IMR-90 (cell line): ENCODE results near the gene ZFR2. TPM values are rescaled to one million over a fixed set of nuclear protein-coding genes. Genes with fewer than 3 reads are reported as not detected.
A peak's percentile ranks its signal among the peaks of the same experiment; 100 is the strongest.

Experiments
- ATAC-seq: fragments of 200-7000 bp; cut with Tn5 transposase; 2 replicates; pipeline ENCODE4 v1.9.1; 2020; ENCODE audit warnings: low read depth, mild to moderate bottlenecking, moderate library complexity
- BruUV-seq: library from RNA; stranded (reverse); fragments of 400-500 nt; replicated peaks from 2 replicates; lab custom pipeline; 2021; lab: Mats Ljungman, UMichigan
- CTCF ChIA-PET: fragments of 300-600 bp; formaldehyde crosslinking; extraction: SDS; loops from one replicate; lab custom pipeline; 2021; ENCODE audit warnings: antibody characterized with exemption; lab: Yijun Ruan, JAX
- POLR2A ChIA-PET: fragments of 300-600 bp; sonication (Branson Sonifier 250); formaldehyde crosslinking; loops from one replicate; lab custom pipeline; 2022; ENCODE audit warnings: antibody characterized with exemption; ENCODE audit not compliant: unreplicated experiment; lab: Charles Lee
- DNase-seq: peaks from one replicate; pipeline ENCODE4 v3.0.0; 2013
- H2AFZ ChIP-seq: replicated peaks from 2 replicates; pipeline ENCODE3; 2013; ENCODE audit warnings: low read length, mild to moderate bottlenecking; ENCODE audit not compliant: poor library complexity
- H2AK5ac ChIP-seq: 2 replicates; pipeline ENCODE4 v1.6.1; 2013; ENCODE audit warnings: low read depth, low read length, inconsistent platforms
- H2AK9ac ChIP-seq: replicated peaks from 2 replicates; pipeline ENCODE3; 2013; ENCODE audit warnings: mild to moderate bottlenecking, low read depth, low read length, moderate library complexity; ENCODE audit not compliant: poor library complexity
- H2BK120ac ChIP-seq: 2 replicates; pipeline ENCODE4 v1.6.1; 2013; ENCODE audit warnings: low read depth, low read length, inconsistent platforms
- H2BK15ac ChIP-seq: 3 replicates; pipeline ENCODE4 v1.6.1; 2013; ENCODE audit warnings: low read depth, low read length, inconsistent platforms
- H2BK20ac ChIP-seq: 2 replicates; pipeline ENCODE4 v1.6.1; 2013; ENCODE audit warnings: low read depth, mild to moderate bottlenecking, inconsistent platforms, low read length, moderate library complexity
- H2BK5ac ChIP-seq: 2 replicates; pipeline ENCODE4 v1.6.1; 2013; ENCODE audit warnings: mild to moderate bottlenecking, low read depth, low read length, inconsistent platforms; ENCODE audit not compliant: poor library complexity, severe bottlenecking
- H3K14ac ChIP-seq: replicated peaks from 2 replicates; pipeline ENCODE4 v1.6.1; 2013; ENCODE audit warnings: low read depth, low read length, inconsistent platforms
- H3K18ac ChIP-seq: 2 replicates; pipeline ENCODE4 v1.6.1; 2013; ENCODE audit warnings: low read depth, low read length, control low read depth
- H3K23ac ChIP-seq: 2 replicates; pipeline ENCODE4 v1.6.1; 2013; ENCODE audit warnings: low read depth, low read length, inconsistent platforms
- H3K27ac ChIP-seq: 2 replicates; pipeline ENCODE4 v1.5.1; 2013; ENCODE audit warnings: mild to moderate bottlenecking, control low read depth, low read length; ENCODE audit not compliant: insufficient read depth
- H3K27me3 ChIP-seq: 2 replicates; pipeline ENCODE4 v1.6.1; 2013; ENCODE audit warnings: low read length; ENCODE audit not compliant: control insufficient read depth, insufficient read depth
- H3K36me3 ChIP-seq: 2 replicates; pipeline ENCODE4 v1.6.1; 2013; ENCODE audit warnings: low read length, mixed read lengths; ENCODE audit not compliant: control insufficient read depth, insufficient read depth
- H3K4ac ChIP-seq: 2 replicates; pipeline ENCODE4 v1.6.1; 2013; ENCODE audit warnings: low read depth, low read length, inconsistent platforms
- H3K4me1 ChIP-seq: 2 replicates; pipeline ENCODE4 v1.6.1; 2013; ENCODE audit warnings: low read length, mixed read lengths; ENCODE audit not compliant: control insufficient read depth, insufficient read depth
- H3K4me2 ChIP-seq: 2 replicates; pipeline ENCODE4 v1.6.1; 2013; ENCODE audit warnings: low read depth, mild to moderate bottlenecking, control low read depth, low read length, moderate library complexity
- H3K4me3 ChIP-seq: 2 replicates; pipeline ENCODE4 v1.5.1; 2013; ENCODE audit warnings: low read depth, mild to moderate bottlenecking, control low read depth, low read length, moderate library complexity; ENCODE audit not compliant: insufficient read depth
- H3K56ac ChIP-seq: 2 replicates; pipeline ENCODE4 v1.6.1; 2013; ENCODE audit warnings: low read length, inconsistent platforms; ENCODE audit not compliant: insufficient read depth; ENCODE audit errors: extremely low read depth
- H3K79me1 ChIP-seq, 2 experiments: 2 replicates each; pipeline ENCODE4 v1.6.1; 2013; ENCODE audit warnings: low read length in 2 of 2, inconsistent platforms in 1 of 2, low read depth in 1 of 2
- H3K9ac ChIP-seq: 2 replicates; pipeline ENCODE4 v1.6.1; 2013; ENCODE audit warnings: low read depth, low read length, control low read depth
- H3K9me1 ChIP-seq: 2 replicates; pipeline ENCODE4 v1.6.1; 2013; ENCODE audit warnings: low read length, inconsistent platforms; ENCODE audit not compliant: insufficient read depth
- H3K9me3 ChIP-seq: 2 replicates; pipeline ENCODE4 v1.6.1; 2013; ENCODE audit warnings: low read length; ENCODE audit not compliant: control insufficient read depth, insufficient read depth
- H4K20me1 ChIP-seq: 2 replicates; pipeline ENCODE4 v1.6.1; 2013; ENCODE audit warnings: low read length, inconsistent platforms; ENCODE audit not compliant: insufficient read depth
- H4K5ac ChIP-seq: 2 replicates; pipeline ENCODE4 v1.6.1; 2013; ENCODE audit warnings: mild to moderate bottlenecking, low read depth, low read length, control low read depth
- H4K8ac ChIP-seq, 2 experiments: 2 replicates each; pipeline ENCODE4 v1.6.1; 2013; ENCODE audit warnings: low read depth in 2 of 2, low read length in 2 of 2, control low read depth in 1 of 2, inconsistent platforms in 1 of 2
- H4K91ac ChIP-seq: 2 replicates; pipeline ENCODE4 v1.6.1; 2013; ENCODE audit warnings: low read depth, low read length, inconsistent platforms; ENCODE audit not compliant: insufficient read depth
- CHD1 ChIP-seq: IDR thresholded peaks from 2 replicates; pipeline ENCODE4 v1.6.1; 2012; ENCODE audit warnings: low read depth, low read length, improper control_type of control experiment
- CTCF ChIP-seq: conservative IDR thresholded peaks from 2 replicates; pipeline ENCODE4 v1.5.1; 2012; ENCODE audit warnings: mild to moderate bottlenecking, low read depth, low read length, improper control_type of control experiment
- MAZ ChIP-seq: IDR thresholded peaks from 2 replicates; pipeline ENCODE4 v1.6.1; 2012; ENCODE audit warnings: low read depth, mild to moderate bottlenecking, low read length, improper control_type of control experiment, moderate library complexity, borderline replicate concordance
- RAD21 ChIP-seq: IDR thresholded peaks from 2 replicates; pipeline ENCODE4 v1.6.1; 2012; ENCODE audit warnings: low read length, improper control_type of control experiment
- SMC3 ChIP-seq: fragments of 150-350 bp; IDR thresholded peaks from 2 replicates; pipeline ENCODE4 v1.6.1; 2016; ENCODE audit warnings: low read depth, mild to moderate bottlenecking, antibody characterized with exemption, low read length, moderate library complexity
- WGBS, 2 experiments: methylation state at CpG; one replicate each; pipeline versions ENCODE4 v1.1.5 to v1.1.7; 2013; ENCODE audit warnings: missing lambda C conversion rate in 2 of 2; ENCODE audit not compliant: insufficient read length in 1 of 2; ENCODE audit errors: extremely low coverage in 2 of 2; 5-methylcytosine and 5-hydroxymethylcytosine counted together
- dilution Hi-C: fragments of 300-500 bp; cut with HindIII; formaldehyde crosslinking; loops from one replicate; pipeline ENCODE4 v1.14.3; 2018; ENCODE audit warnings: low sequenced_read_pairs; ENCODE audit not compliant: unreplicated experiment
- in situ Hi-C: fragments of 300-500 bp; cut with MboI; formaldehyde crosslinking; loops from 3 replicates; pipeline ENCODE4 v1.14.3; 2019; ENCODE audit warnings: low sequenced_read_pairs, inconsistent platforms, mixed read lengths
- intact Hi-C: fragments of 100-400 bp; cut with micrococcal nuclease; formaldehyde crosslinking; loops from 2 replicates; pipeline ENCODE4 v1.10.0; 2022
- polyA plus RNA-seq, 3 experiments: library from polyadenylated mRNA; depleted of rRNA; stranded (reverse); fragments of >200 nt; gene quantifications; 2 replicates each; pipeline ENCODE4 v1.2.3, GENCODE V29; 2012; ENCODE audit warnings: low replicate concordance in 1 of 3
- total RNA-seq: library from RNA; depleted of rRNA; stranded (reverse); fragments of >200 nt; gene quantifications from 2 replicates; pipeline ENCODE4 v1.2.3, GENCODE V29; 2012
- TF ChIP-seq, protein P1 (sequence below): fragments of 150-350 bp; IDR thresholded peaks from 2 replicates; pipeline ENCODE4 v1.6.1; 2017; ENCODE audit warnings: mild to moderate bottlenecking, antibody characterized with exemption, low read length, low read depth

ZFR2 gene
- total and polyA plus RNA-seq, 2 of the 4 experiments (the other 2 are of a cell fraction): 0.19 TPM; not detected in 1

DNA sequence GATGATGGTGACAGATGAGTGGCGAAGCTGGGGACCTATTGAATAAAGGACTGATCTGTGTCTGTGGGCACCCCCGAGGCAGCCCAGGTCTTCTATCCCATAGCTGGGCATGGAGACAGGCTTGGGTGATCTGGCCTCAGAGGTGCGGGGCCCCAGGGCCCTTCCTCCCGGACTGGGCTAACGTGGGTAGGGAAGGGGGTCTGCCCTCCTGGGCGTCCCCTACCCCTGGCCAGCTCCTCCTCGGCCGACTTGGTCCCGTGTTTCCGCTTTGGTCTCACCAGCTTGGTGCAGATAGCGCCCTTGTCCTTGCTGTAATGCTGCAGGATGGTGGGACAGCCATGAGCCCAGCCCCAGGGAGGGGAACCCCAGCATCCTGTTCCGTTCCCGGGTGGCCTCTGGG lies 85.9 kb downstream of the ZFR2 start:
- H4K8ac ChIP-seq: no peak overlapping the region
- TF ChIP-seq CHD1 (no peak), RAD21 (no peak), MAZ (no peak), CTCF (no peak), SMC3 (no peak)
- TF ChIP-seq, protein P1, sequence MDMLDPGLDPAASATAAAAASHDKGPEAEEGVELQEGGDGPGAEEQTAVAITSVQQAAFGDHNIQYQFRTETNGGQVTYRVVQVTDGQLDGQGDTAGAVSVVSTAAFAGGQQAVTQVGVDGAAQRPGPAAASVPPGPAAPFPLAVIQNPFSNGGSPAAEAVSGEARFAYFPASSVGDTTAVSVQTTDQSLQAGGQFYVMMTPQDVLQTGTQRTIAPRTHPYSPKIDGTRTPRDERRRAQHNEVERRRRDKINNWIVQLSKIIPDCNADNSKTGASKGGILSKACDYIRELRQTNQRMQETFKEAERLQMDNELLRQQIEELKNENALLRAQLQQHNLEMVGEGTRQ: no peak
- no peak overlapping the region for H2BK15ac ChIP-seq
- H3K4ac ChIP-seq: no peak overlapping the region
- H3K4me3 ChIP-seq: no peak overlapping the region
- H3K14ac ChIP-seq: no peak overlapping the region
- no peak overlapping the region for H3K56ac ChIP-seq
- no peaks in the 10 kb centered on the region for H3K4me1 ChIP-seq
- H3K9ac ChIP-seq: no peak overlapping the region
- H3K23ac ChIP-seq: no peak overlapping the region
- no peak for DNase-seq
- H3K9me1 ChIP-seq: no peaks in the 10 kb centered on the region
- no peak overlapping the region for H4K5ac ChIP-seq
- no peak overlapping the region for H2AK9ac ChIP-seq
- dilution Hi-C loops: no loop called here
- no peak overlapping the region for H3K27ac ChIP-seq
- 50% methylated on average over 2 of the region's 13 CpGs; no CpG with 5 or more reads in 1 of the 2 experiments for WGBS, 2 experiments
- no peak overlapping the region for H3K18ac ChIP-seq
- no peak overlapping the region for H2AK5ac ChIP-seq
- H2BK120ac ChIP-seq: no peak overlapping the region
- H3K4me2 ChIP-seq: no peak overlapping the region
- H3K36me3 ChIP-seq: no peaks in the 10 kb centered on the region
- no peak overlapping the region for H2BK5ac ChIP-seq
- in situ Hi-C loops: no loop called here
- peak overlapping the region; percentile 21 for H2AFZ ChIP-seq
- ChIA-PET POLR2A (no interaction called here), CTCF (no interaction called here)
- ATAC-seq: no peak
- H4K91ac ChIP-seq: no peak overlapping the region
- BruUV-seq: no TSS peak
- H3K9me3 ChIP-seq: peaks cover 24% of the 10 kb centered on the region
- intact Hi-C loops: no loop called here
- no peaks in the 10 kb centered on the region for H4K20me1 ChIP-seq
- H3K27me3 ChIP-seq: peaks cover 19% of the 10 kb centered on the region
- H2BK20ac ChIP-seq: no peak overlapping the region
- H3K79me1 ChIP-seq: no peaks in the 10 kb centered on the region
